Measurements from ENCODE around the gene ATP6V0A4.

ATP6V0A4 gene

DNA sequence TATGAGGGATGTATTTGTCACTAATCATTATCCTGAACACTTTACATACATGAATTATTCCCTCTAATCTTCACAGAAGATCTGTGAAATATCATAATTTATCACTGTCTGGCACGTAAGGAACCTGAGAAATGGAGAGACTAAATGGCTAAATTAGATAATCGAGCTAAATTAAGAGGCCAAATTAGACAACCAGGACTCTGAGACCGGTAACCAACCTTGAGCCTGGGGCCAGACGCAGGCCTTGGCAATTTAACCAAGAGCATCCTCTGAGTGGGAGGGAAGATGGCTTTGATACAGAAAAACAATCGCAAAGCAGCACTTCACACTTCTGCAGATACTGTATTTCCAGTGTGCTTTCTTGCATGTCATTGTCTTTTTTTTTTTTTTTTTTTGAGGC is 118.2 kb downstream of the ATP6V0A4 start:
- no peaks in the 10 kb centered on the region for H3K9me2 ChIP-seq (replicated peaks; ENCODE audit: insufficient read depth, low read length)
- no peaks in the 10 kb centered on the region for H3K79me2 ChIP-seq (ENCODE audit: insufficient read depth, low read length)
- H4K20me1 ChIP-seq (ENCODE audit: low read depth, low read length), result no peaks in the 10 kb centered on the region
- no peak overlapping the region for H3K27ac ChIP-seq (ENCODE audit: low read depth, low read length)
- no peak overlapping the region for H3K9ac ChIP-seq (ENCODE audit: low read length)
- H3F3A ChIP-seq (ENCODE audit: insufficient read depth), result no peaks in the 10 kb centered on the region
- no peaks in the 10 kb centered on the region for H3K36me3 ChIP-seq (ENCODE audit: low read length)
- no peak overlapping the region for H3K4me2 ChIP-seq (ENCODE audit: low read depth, low read length, poor library complexity, severe bottlenecking)
- TF ChIP-seq, protein P1, sequence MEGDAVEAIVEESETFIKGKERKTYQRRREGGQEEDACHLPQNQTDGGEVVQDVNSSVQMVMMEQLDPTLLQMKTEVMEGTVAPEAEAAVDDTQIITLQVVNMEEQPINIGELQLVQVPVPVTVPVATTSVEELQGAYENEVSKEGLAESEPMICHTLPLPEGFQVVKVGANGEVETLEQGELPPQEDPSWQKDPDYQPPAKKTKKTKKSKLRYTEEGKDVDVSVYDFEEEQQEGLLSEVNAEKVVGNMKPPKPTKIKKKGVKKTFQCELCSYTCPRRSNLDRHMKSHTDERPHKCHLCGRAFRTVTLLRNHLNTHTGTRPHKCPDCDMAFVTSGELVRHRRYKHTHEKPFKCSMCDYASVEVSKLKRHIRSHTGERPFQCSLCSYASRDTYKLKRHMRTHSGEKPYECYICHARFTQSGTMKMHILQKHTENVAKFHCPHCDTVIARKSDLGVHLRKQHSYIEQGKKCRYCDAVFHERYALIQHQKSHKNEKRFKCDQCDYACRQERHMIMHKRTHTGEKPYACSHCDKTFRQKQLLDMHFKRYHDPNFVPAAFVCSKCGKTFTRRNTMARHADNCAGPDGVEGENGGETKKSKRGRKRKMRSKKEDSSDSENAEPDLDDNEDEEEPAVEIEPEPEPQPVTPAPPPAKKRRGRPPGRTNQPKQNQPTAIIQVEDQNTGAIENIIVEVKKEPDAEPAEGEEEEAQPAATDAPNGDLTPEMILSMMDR (IDR thresholded peaks at IDR 0.05; ENCODE audit: insufficient read depth, low read length, poor library complexity, severe bottlenecking), result no peak
- TF ChIP-seq EZH2phosphoT487 (conservative IDR thresholded peaks at IDR 0.05; ENCODE audit: low read length), result no peak
- H2AFZ ChIP-seq (ENCODE audit: low read depth, low read length, severe bottlenecking), result no peak overlapping the region
- no peak overlapping the region for H3K4me3 ChIP-seq (ENCODE audit: insufficient read depth, low read length, poor library complexity, severe bottlenecking)
- no peaks in the 10 kb centered on the region for H3K27me3 ChIP-seq (ENCODE audit: low read length)
- no peaks in the 10 kb centered on the region for H3K9me3 ChIP-seq (ENCODE audit: insufficient read depth, low read length)

DNA sequence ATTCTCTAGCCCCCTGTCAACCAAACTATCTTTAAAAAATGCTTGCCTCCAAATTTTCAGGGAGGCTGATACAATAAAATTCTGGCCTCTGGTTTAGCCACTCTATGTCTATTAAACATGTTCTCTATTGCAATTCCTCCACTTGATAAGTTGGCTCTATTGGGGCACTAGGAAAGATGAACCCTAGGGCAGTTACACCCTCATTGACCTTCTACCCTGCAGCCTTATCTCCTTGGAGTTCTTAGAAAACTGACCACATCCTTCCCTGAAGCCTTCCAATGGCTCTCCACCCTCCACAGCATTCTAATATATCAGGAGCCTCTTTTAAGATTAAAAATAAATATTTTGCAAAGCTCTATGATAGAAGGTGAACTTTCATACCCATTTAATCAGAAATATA is 127.4 kb downstream of the ATP6V0A4 start:
- no peak overlapping the region for H2AFZ ChIP-seq (ENCODE audit: low read depth, low read length, severe bottlenecking)
- H3F3A ChIP-seq (ENCODE audit: insufficient read depth), result no peaks in the 10 kb centered on the region
- no peaks in the 10 kb centered on the region for H3K9me3 ChIP-seq (ENCODE audit: insufficient read depth, low read length)
- no peak for TF ChIP-seq EZH2phosphoT487 (conservative IDR thresholded peaks at IDR 0.05; ENCODE audit: low read length)
- TF ChIP-seq, protein P1 (IDR thresholded peaks at IDR 0.05; ENCODE audit: insufficient read depth, low read length, poor library complexity, severe bottlenecking), result no peak
- H3K27ac ChIP-seq (ENCODE audit: low read depth, low read length), result no peak overlapping the region
- H3K9me2 ChIP-seq (replicated peaks; ENCODE audit: insufficient read depth, low read length), result no peaks in the 10 kb centered on the region
- no peaks in the 10 kb centered on the region for H3K27me3 ChIP-seq (ENCODE audit: low read length)
- H3K36me3 ChIP-seq (ENCODE audit: low read length), result no peaks in the 10 kb centered on the region
- H3K79me2 ChIP-seq (ENCODE audit: insufficient read depth, low read length), result no peaks in the 10 kb centered on the region
- H3K9ac ChIP-seq (ENCODE audit: low read length), result no peak overlapping the region
- no peak overlapping the region for H3K4me3 ChIP-seq (ENCODE audit: insufficient read depth, low read length, poor library complexity, severe bottlenecking)
- no peaks in the 10 kb centered on the region for H4K20me1 ChIP-seq (ENCODE audit: low read depth, low read length)
- H3K4me2 ChIP-seq (ENCODE audit: low read depth, low read length, poor library complexity, severe bottlenecking), result no peak overlapping the region

DNA sequence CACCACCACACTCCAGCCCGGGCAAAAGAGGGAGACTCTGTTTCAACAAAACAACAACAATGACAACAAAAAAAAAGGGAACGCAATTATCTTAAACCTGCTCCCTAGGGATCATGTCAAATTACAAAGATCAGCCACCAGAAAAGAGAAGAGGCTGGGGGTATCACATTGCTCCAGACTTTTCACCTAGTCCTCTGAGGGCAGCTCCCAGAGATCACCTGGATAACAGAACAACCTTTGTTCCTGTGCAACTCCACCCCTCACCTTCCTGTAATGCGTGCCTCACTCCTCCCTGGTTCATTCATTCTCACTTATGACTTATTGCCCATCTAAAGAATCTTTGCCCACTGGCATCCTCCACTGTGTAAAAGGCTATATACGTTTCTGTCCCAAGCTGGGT is 128.6 kb downstream of the ATP6V0A4 start:
- H3K9me2 ChIP-seq (replicated peaks; ENCODE audit: insufficient read depth, low read length), result no peaks in the 10 kb centered on the region
- no peaks in the 10 kb centered on the region for H3K36me3 ChIP-seq (ENCODE audit: low read length)
- no peak overlapping the region for H3K9ac ChIP-seq (ENCODE audit: low read length)
- TF ChIP-seq EZH2phosphoT487 (conservative IDR thresholded peaks at IDR 0.05; ENCODE audit: low read length), result no peak
- TF ChIP-seq, protein P1 (IDR thresholded peaks at IDR 0.05; ENCODE audit: insufficient read depth, low read length, poor library complexity, severe bottlenecking), result no peak
- H3K9me3 ChIP-seq (ENCODE audit: insufficient read depth, low read length), result no peaks in the 10 kb centered on the region
- no peaks in the 10 kb centered on the region for H3F3A ChIP-seq (ENCODE audit: insufficient read depth)
- no peaks in the 10 kb centered on the region for H4K20me1 ChIP-seq (ENCODE audit: low read depth, low read length)
- no peak overlapping the region for H2AFZ ChIP-seq (ENCODE audit: low read depth, low read length, severe bottlenecking)
- no peak overlapping the region for H3K4me3 ChIP-seq (ENCODE audit: insufficient read depth, low read length, poor library complexity, severe bottlenecking)
- no peak overlapping the region for H3K27ac ChIP-seq (ENCODE audit: low read depth, low read length)
- no peak overlapping the region for H3K4me2 ChIP-seq (ENCODE audit: low read depth, low read length, poor library complexity, severe bottlenecking)
- no peaks in the 10 kb centered on the region for H3K79me2 ChIP-seq (ENCODE audit: insufficient read depth, low read length)
- H3K27me3 ChIP-seq (ENCODE audit: low read length), result no peaks in the 10 kb centered on the region
